HL-60/S4 (cell line): ENCODE data around the gene WDSUB1.

Source experiments
- in situ Hi-C: fragments of 300-500 bp; cut with MboI; formaldehyde crosslinking; loops from 2 replicates; pipeline ENCODE4 v1.14.3; 2022; ENCODE audit warnings: low sequenced_read_pairs

WDSUB1 gene

DNA sequence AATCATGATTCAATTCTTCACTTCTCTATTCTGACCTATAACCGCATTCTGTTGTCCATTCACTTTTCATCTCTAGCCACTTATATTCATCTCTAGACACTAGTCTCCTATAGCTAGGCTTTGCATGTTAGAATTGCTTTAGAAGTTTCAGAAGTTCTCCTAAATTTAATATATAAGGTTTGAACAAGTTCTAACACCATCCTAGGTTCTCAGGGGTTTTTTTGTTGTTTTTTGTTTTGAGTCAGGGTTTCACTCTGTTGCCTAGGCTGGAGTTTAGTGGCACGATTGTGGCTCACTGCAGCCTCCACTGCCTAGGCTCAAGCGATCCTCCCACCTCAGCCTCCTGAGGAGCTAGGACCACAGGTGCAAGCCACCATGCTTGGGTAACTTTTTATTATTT lies 19.9 kb downstream of the WDSUB1 start:
- in situ Hi-C loops = no loop called here

DNA sequence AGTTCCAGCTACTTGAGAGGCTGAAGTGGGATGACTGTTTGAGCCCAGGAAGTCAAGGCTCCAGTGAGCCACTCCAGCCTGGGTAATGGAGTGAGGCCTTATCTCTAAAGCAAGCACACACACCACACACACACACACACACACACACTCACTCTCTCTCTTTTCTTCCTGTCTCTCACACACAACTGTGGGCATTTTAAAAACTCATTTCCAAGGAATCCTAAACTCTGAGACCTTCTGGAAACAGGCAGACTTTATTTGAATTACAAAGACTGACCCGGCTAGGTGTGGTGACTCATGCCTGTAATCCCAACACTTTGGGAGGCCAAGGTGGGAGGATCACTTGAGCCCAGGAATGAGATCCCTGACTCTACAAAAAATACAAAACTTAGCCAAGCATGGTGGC lies 21.3 kb downstream of the WDSUB1 start:
- in situ Hi-C loops = no loop called here

DNA sequence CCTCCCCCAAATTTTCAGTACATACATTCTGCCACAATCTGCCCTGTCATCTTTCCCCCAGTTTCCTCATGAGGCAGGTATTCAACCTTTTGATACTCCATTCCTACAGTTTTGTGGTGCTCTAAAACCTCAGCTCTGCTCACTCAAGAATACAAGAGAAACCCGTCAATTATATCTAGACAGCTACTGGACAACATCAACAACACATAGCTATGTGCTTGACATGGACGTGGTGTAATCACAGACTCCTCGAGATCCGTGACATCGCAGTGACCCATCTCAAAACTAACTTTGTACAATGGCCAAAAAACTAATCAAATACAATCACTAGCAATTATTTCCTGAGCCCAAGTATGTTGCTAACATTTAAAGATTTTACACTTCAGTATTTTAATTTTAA lies 23.6 kb downstream of the WDSUB1 start:
- in situ Hi-C loops = no loop called here

DNA sequence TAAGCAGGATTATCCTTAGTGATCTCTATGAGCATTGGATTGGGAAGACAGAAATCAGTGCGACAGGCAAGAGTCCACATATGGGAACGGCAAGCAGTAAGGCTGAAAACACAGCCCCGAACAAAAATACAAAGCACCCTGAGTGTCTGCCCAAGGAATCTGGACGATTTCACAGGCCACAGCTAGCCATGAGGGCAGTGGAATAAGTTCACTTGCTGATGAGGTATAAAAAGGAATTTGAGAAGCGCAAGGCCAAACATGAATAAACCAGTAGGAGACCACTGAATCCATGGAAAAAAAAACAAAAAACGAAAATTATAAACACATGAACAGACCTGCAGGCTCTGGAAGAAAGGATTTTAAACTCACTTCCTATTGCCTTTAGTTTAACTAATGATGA lies 24.3 kb downstream of the WDSUB1 start:
- in situ Hi-C loops = no loop called here

DNA sequence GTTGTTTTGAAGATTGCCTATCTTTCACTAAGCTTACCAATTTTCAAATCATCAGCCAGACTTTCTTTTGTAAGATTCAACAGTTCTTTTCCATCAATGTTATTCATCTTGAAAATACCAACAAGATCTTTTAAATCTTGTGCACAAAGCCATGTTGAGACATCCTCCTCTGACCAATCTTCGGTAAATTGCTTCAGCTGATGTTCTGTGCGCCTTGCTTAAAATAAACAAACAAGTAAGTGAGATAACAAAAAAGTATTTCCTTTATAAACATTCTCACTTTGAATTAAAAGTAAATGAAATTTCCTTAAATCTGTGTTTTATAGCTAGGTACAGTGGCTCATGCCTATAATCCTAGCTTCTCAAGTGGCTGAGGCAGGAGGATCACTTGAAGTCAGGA lies 30.3 kb downstream of the WDSUB1 start:
- in situ Hi-C loops = no loop called here

GRCh38 chr2:159252905-159253304 lies 33.6 kb downstream of the WDSUB1 start:
- in situ Hi-C loops = no loop called here

GRCh38 chr2:159251296-159252173 lies 35.0 kb downstream of the WDSUB1 start:
- in situ Hi-C loops = no loop called here

DNA sequence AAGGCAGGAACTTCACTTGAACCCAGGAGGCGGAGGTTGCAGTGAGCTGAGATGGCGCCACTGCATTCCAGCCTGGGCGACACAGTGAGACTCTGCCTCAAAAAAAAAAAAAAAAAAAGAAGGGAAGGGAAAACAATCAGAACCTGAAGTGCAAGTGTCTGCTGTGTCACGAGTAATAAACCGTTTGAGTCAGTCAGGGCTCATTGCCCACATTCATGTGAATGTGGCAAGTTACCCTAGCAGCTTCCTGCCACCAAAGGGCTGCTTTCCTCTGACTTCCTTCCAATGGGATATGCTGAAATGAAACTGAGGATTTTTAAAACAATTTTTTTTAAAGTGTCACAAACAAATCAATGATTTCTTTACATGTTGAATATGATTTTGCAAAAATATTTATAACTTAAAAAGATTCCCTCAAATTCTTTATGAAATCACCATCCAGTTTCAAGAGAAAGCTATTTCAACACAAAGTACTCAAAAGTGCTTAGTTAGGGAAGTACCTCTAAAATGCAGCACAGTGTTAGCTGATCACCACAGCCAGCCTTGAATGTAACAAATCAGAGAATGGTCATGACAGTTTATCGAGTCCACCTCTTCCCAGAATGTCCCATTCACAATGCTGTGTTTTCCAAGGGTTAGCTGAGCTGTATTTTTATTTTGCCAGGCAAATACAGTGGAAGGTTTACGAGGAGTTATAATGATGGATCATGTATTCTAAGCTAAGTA lies 36.4 kb downstream of the WDSUB1 start:
- in situ Hi-C loops = no loop called here

- in situ Hi-C loops = no loop called here
These were observed 40.0 kb downstream of the WDSUB1 start for GRCh38 chr2:159246325-159246988.

DNA sequence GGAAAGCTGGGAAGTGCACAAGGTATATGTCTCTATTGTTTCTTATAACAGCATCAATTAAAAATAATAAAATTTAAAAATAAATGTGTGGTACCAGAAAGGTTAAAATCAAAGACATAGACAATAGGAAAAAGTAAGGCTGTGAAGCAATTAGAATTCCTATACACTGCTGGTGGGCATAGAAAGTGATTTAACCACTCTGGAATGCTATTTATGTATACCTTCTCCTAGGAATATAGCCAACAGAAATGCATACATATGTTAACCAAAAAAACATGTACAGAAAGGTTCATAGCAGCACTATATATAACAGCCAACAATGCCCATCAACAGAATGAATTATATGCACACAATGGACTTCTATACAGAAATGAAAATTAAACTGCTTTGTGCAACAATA lies 43.0 kb downstream of the WDSUB1 start:
- in situ Hi-C loops = no loop called here

DNA sequence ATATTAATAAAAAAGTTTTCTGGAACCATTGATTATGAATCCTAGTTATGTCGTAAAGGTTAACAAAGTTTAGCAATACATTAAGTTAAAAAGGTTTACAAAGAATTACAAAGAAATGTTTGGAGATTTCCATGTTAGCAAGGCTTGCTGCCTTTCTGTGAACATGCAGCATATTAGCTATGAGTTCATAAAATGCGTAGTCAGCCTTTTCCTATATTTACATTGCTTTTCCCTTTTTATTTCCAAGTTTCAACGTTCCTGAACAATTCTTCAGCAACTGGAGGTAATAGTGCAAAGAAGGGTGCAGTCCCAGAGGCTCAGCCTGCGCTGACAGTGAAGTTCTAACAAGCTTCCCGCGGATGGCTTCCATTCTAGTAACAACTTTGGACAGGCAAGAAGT lies 51.6 kb downstream of the WDSUB1 start:
- in situ Hi-C loops = no loop called here

DNA sequence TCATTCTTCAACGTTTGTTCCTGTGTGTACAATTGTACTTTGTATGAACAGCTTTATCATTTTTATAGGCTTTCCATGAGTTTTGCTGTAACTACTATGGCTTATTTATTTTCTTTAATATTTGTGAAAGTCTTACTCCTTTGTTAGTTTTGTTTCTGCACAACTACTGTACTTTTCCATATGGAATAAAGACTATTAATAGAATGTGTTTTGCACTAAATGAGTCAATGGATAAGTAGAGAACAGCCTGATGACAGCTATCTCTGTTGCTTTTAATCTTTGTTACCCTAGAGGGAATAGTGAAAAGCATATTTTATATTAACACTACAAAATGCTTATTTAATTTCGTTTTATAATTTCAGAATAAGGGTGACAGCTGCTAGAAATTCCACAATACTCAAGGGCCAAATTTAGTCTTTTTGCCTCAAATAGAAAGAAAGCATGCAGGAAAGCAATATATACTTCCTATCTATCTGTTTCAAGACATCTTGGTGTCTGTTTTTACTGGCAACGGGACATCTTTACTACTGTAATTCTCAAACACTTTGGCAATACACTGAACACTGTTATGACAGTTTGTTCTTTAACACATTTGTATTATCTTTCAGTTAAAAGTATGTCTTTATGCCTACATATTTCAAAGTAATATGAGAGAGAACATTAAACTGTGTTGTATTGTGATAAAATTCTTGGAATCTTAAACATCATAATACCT lies 53.9 kb downstream of the WDSUB1 start:
- in situ Hi-C loops = no loop called here

DNA sequence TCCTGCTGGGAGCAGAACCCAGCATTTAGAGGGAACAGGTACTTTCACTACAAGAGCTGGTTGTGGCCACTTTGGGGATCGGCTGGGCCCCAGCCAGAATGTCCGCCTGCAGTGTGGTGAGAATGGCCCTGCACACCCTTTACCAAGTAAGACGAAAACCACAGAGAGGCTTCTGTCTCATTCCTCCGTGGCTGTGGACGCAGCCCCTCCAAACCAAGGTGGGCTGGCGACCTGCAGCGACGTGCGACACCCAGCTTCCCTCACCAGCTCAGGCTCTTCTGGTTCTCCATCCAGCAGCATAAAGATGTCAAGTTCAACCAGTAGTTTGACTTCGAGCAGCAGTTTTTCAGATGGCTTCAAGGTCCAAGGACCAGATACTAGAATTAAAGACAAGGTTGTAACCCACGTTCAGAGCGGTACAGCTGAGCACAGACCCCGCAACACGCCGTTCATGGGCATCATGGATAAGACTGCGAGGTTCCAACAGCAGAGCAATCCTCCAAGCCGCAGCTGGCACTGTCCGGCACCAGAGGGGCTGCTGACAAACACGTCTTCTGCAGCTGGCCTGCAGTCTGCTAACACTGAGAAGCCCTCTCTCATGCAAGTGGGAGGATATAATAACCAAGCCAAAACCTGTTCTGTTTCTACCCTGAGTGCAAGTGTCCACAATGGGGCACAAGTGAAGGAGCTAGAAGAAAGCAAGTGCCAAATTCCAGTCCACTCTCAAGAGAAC lies 56.2 kb downstream of the WDSUB1 start:
- in situ Hi-C loops = no loop called here

- in situ Hi-C loops = no loop called here
These were observed 56.9 kb downstream of the WDSUB1 start for GRCh38 chr2:159229476-159230144.

DNA sequence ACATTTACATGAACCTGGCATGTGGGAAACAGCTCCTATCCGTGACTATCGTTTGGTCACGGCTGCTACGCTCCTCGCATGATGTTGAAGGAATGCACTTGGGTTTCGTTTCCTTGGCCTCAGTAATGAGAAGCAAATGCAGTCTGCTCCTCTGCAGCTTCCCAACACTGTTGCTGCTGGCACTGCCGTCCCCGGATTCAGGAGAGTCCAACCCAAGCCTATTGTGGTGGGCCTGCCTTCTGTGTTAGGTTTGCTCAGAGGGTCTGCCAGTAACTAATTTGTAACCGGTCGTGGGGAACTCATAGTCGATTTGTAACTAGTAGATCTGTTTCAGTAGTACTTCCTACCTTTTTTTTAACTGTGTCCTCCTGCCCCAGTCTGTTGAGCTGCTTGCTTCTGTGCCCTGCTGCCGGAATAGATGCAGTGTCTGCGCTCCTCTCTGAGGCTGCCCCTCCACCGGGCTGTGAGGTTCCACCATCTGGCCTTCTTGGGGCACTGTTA lies 58.4 kb downstream of the WDSUB1 start:
- in situ Hi-C loops = no loop called here

DNA sequence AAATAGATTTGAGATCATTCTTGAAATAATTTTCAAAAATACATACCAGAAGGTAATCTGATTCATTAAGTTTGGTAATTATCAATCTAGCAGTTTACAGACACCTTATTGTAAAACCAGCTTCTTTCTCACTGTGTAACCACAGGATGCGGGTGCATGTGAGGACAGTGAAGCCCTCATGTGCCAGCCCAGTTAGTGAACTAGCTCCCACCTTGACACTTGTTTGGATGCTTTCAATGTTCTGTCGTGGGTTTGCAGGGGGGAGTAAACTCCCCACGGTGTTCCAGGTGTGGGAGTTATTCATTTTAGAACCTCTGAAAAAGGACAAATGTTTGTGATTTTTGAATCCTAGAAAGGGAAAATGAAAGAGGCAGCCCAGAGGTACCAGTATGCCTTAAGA lies 59.0 kb downstream of the WDSUB1 start:
- in situ Hi-C loops = no loop called here

DNA sequence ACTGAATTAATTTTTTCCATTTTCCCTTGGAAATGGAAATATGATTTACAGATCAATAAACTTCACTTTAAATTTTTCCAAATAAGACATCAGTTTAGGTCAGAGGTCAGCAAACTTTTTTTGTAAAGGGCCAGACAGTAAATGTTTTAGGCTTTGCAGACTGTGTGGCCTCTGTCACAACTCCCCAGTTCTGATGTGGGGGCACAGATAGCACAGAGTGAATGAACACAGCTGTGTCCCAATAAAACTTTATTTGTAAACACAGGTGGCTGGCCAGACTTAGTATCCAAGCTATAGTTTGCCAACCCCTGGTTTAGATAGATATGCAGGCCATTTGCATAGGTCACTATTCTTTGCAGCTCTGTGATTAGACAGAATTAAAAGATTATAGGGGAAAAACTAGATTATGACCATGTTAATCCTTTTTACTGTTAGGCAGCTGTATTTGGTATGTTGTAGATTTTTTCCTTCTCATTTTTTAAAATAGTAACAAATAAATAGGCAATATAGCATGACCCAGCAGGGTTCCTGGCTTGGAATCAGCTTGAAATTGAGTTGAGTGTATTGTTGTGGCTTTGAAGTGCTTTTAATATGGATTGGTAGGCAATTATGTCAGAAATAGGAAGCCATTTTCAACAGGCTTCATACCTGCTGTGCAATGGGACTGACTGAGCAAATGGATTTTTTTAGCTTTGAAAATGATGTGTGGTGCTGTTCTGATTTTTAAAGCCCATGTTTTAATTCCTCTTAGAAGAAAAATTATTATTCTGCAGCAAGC lies 59.7 kb downstream of the WDSUB1 start:
- in situ Hi-C loops = no loop called here

DNA sequence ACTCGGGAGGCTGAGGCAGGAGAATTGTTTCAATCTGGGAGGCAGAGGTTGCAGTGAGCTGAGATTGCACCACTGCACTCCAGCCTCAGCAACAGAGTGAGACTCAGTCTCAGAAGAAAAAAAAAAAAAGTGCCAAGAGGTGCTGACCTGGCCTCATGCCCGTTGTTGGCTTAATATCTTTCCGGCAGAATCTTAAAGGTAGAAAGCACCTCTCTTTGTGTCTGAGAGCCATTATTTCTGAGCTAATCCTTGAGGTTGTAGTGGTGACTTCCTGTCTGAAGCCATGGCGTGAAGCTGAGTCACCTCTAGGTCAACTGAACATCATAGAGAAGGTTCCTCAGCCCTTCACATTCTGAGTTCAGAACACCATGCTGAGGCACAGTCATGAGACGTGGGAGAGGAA lies 60.4 kb downstream of the WDSUB1 start:
- in situ Hi-C loops = no loop called here
